Right lobe of liver (tissue), 6 donors: ENCODE measurements around the gene TLE3. TPM values are rescaled to one million over a fixed set of nuclear protein-coding genes. Genes with fewer than 3 reads are reported as not detected.
A peak's percentile ranks its signal among the peaks of the same experiment; 100 is the strongest.

Experiments
- ATAC-seq, 4 donors: fragments of 200-7000 bp; cut with Tn5 transposase; one replicate each; pipeline ENCODE4 v1.9.1; 2020; ENCODE audit warnings: mild to moderate bottlenecking in 4 of 4, moderate library complexity in 4 of 4
- DNase-seq, 3 donors: peaks; one replicate each; pipeline ENCODE4 v3.0.0-alpha.2; 2020
- H3K27ac ChIP-seq, 3 donors: fragments of 200-600 bp; one replicate each; pipeline ENCODE4 v1.8.0; 2022
- H3K27me3 ChIP-seq, 2 donors: fragments of 200-600 bp; one replicate each; pipeline ENCODE4 v1.8.0; 2022
- H3K36me3 ChIP-seq, 4 donors: fragments of 200-600 bp; sonication (generic) in 1 of 4; one replicate each; pipeline versions ENCODE4 v1.5.1 to v1.8.0; 2017 to 2022; ENCODE audit warnings: control low read depth in 1 of 4
- H3K4me1 ChIP-seq, 4 donors: fragments of 200-600 bp; sonication (generic) in 1 of 4; one replicate each; pipeline versions ENCODE4 v1.5.1 to v1.8.0; 2017 to 2022; ENCODE audit warnings: control low read depth in 1 of 4
- H3K4me3 ChIP-seq, 3 donors: fragments of 200-600 bp; one replicate each; pipeline ENCODE4 v1.8.0; 2022
- H3K9me3 ChIP-seq, 4 donors: fragments of 200-600 bp; sonication (generic) in 1 of 4; one replicate each; pipeline versions ENCODE4 v1.5.1 to v1.8.0; 2017 to 2022; ENCODE audit warnings: control low read depth in 1 of 4
- POLR2A ChIP-seq: fragments of 450-650 bp; IDR thresholded peaks from one replicate; pipeline ENCODE4 v1.6.1; 2017; ENCODE audit warnings: antibody characterized with exemption, mild to moderate bottlenecking
- WGBS: methylation state at CpG from one replicate; pipeline ENCODE4 v1.1.6; 2018; ENCODE audit warnings: low coverage, low lambda C conversion rate; ENCODE audit not compliant: insufficient coverage; ENCODE audit errors: missing lambda C conversion rate; 5-methylcytosine and 5-hydroxymethylcytosine counted together
- intact Hi-C, 2 donors: fragments of 100-400 bp; cut with DNase I; formaldehyde crosslinking; loops; one replicate each; pipeline versions ENCODE4 v1.11.2 to v1.14.1; 2022
- total RNA-seq, 6 experiments: library from RNA; depleted of rRNA in 2 of 6; stranded (reverse); fragments of >200 nt in 2 of 6; fragmentation: NEBNext Ultra II Directional in 3 of 6; extraction: Animal tissue kit (Norgen Biotek cat#: 25700) in 3 of 6; gene quantifications; one replicate each; pipeline versions ENCODE4 v1.1.0 to v1.2.4, GENCODE V29; 2016 to 2023
- TF ChIP-seq, protein P1 (sequence below), 4 donors: fragments of 200-600 bp in 3 of 4; fragments of 450-650 bp in 1 of 4; IDR thresholded peaks; one replicate each; pipeline versions ENCODE4 v1.5.1 to v1.8.0; 2016 to 2022; ENCODE audit warnings: antibody characterized with exemption in 4 of 4, mild to moderate bottlenecking in 2 of 4
- donor health status: DM: no; HTN: yes; CAD: no.
- donor health status: DM: no; HTN: no; CAD: no.
- donor health status: DM: no; HTN: no; CAD: no.
- donor health status: DM: no; HTN: yes; CAD: no.
- donor health status: DM: no; HTN: yes; CAD: no.

TLE3 gene
- total RNA-seq, 6 experiments from 2014 or later, result 8.9 to 38.2 (median 21.2) TPM

GRCh38 chr15:70111203-70112073, 13.7 kb upstream of the TLE3 start:
- Histone ChIP-seq H3K27ac (peak overlapping the region; percentile 44 to 85 (median 73)), H3K4me1 (peaks cover 0 to 8% (median 4%) of the 10 kb centered on the region in 4 donors), H3K36me3 (no peaks in the 10 kb centered on the region), H3K4me3 (peak overlapping the region in 1 of 3 donors; percentile 0), H3K27me3 (no peaks in the 10 kb centered on the region), H3K9me3 (no peaks in the 10 kb centered on the region)
- WGBS, result 16% methylated on average over 8 of the region's 8 CpGs
- no peak for TF ChIP-seq POLR2A
- TF ChIP-seq, protein P1, sequence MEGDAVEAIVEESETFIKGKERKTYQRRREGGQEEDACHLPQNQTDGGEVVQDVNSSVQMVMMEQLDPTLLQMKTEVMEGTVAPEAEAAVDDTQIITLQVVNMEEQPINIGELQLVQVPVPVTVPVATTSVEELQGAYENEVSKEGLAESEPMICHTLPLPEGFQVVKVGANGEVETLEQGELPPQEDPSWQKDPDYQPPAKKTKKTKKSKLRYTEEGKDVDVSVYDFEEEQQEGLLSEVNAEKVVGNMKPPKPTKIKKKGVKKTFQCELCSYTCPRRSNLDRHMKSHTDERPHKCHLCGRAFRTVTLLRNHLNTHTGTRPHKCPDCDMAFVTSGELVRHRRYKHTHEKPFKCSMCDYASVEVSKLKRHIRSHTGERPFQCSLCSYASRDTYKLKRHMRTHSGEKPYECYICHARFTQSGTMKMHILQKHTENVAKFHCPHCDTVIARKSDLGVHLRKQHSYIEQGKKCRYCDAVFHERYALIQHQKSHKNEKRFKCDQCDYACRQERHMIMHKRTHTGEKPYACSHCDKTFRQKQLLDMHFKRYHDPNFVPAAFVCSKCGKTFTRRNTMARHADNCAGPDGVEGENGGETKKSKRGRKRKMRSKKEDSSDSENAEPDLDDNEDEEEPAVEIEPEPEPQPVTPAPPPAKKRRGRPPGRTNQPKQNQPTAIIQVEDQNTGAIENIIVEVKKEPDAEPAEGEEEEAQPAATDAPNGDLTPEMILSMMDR (IDR thresholded peaks at IDR 0.05), result no peak
- peak; percentile 66 to 78 (median 78) for DNase-seq
- intact Hi-C loops, result no loop called here
- ATAC-seq, result peak; percentile 86 to 92 (median 89)

DNA sequence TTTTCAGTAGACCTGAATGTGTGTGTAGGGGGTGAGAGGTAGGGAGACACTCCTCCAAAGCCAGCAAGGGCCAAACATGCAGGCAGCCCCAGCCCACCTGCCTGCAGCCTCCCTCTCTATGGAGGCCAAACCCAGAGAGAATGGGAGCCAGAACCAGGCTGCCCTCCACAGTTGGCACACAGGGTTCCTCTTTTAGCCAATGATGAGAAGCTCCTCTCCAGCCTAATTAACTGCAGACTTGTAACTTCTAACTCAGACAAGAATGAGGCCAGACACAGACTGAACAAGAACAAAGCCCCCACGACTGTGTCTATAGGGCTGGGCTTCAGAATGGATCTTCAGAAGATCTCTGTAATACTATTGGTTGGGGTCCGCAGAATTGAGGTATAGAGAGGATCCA, 12.3 kb upstream of the TLE3 start:
- no peaks in the 10 kb centered on the region for H3K36me3 ChIP-seq
- DNase-seq, result no peak
- no peaks in the 10 kb centered on the region for H3K27me3 ChIP-seq
- no peak overlapping the region for H3K4me3 ChIP-seq
- H3K4me1 ChIP-seq, result peaks cover 0 to 8% (median 4%) of the 10 kb centered on the region in 4 donors
- WGBS, result 100% methylated on average over 1 of the region's 2 CpGs
- ATAC-seq, result no peak
- no peaks in the 10 kb centered on the region for H3K9me3 ChIP-seq
- intact Hi-C loops, result no loop called here
- TF ChIP-seq, protein P1 (IDR thresholded peaks at IDR 0.05), result no peak
- TF ChIP-seq POLR2A, result no peak
- no peak overlapping the region for H3K27ac ChIP-seq

DNA sequence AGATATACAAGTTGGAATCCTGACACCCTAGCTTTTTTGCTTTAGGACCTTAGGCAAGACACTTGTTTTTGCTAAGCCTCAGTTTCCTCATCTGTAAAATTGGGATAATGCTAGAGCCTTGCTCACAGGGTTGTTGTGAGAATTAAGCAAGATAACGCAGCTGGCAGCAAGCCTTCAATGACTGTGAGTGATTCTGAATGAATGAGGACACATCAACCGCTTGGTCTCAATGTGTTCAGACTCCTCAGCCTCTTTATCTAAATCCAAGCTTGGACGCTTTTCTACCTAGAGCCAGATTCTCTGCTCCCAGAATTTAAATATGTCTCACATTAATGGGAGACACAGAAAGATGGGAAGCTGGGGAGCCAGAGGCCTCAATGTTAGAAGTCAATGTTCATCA, 11.8 kb upstream of the TLE3 start:
- H3K27ac ChIP-seq, result no peak overlapping the region
- TF ChIP-seq POLR2A, result no peak
- TF ChIP-seq, protein P1 (IDR thresholded peaks at IDR 0.05), result no peak
- ATAC-seq, result no peak
- no peak overlapping the region for H3K4me3 ChIP-seq
- intact Hi-C loops, result no loop called here
- peaks cover 0 to 12% (median 6%) of the 10 kb centered on the region in 4 donors for H3K4me1 ChIP-seq
- no peaks in the 10 kb centered on the region for H3K27me3 ChIP-seq
- DNase-seq, result no peak
- 75% methylated on average over 2 of the region's 3 CpGs for WGBS
- no peaks in the 10 kb centered on the region for H3K9me3 ChIP-seq
- no peaks in the 10 kb centered on the region for H3K36me3 ChIP-seq

DNA sequence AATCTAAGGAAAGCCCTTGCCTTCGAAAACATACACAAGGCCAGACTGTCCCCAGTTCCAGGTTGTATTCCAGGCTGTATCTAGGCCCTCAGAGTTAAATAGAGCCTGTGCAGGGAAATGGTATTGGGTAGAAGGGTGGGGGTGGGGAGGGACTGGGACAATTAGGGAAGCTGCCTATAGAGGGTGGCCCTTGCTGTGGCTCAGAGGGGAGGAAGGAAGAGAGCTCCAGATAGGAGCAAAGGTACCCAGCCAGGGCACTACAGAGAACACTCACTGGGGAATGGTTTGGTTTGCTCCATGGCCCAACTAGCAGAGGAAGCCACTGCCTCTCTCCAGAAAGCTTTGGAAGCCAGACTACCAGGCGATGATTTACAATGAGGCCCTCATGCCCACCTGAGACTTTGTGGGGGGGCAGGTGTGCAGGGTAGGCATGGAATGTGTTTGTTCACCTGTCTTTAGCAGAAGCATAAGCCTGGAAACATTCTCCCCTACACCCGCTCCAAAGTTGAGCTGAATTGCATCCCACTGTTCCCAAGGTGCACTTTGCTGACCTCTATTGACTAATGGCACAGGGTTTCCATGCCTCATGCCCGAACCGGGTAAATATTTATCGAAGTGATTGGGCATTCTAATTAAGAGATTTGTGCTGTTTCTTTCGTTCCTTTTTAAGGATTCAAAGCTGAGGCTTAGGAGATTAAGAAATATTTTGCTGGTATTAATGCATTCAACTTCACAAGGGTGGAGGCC, 6.3 kb upstream of the TLE3 start:
- ATAC-seq (peak; percentile 25 to 52 (median 34)), DNase-seq (peak in 1 of 3 donors; percentile 70)
- Histone ChIP-seq H3K27ac (peak overlapping the region in 1 of 3 donors; percentile 88), H3K4me3 (peak overlapping the region in 1 of 3 donors; percentile 6), H3K4me1 (peaks cover 0 to 44% (median 20%) of the 10 kb centered on the region in 4 donors), H3K27me3 (no peaks in the 10 kb centered on the region), H3K9me3 (no peaks in the 10 kb centered on the region), H3K36me3 (no peaks in the 10 kb centered on the region)
- 34% methylated on average over 5 of the region's 7 CpGs for WGBS
- TF ChIP-seq, protein P1 (IDR thresholded peaks at IDR 0.05), result peak in 1 of 4 donors; percentile 5
- no peak for TF ChIP-seq POLR2A
- intact Hi-C loops, result no loop called here
